ENCODE data around the gene SRBD1. TPM values are rescaled to one million over a fixed set of nuclear protein-coding genes. Genes with fewer than 3 reads are reported as not detected.

The SRBD1 gene
- total RNA-seq, 1 experiment from 2014 or later = 14.1 TPM

GRCh38 chr2:45598545-45598944 is 12.5 kb downstream of the SRBD1 start:
- no peak for DNase-seq (ENCODE audit: extremely low read depth, low read depth)

GRCh38 chr2:45596761-45597160 is 14.3 kb downstream of the SRBD1 start:
- DNase-seq (ENCODE audit: extremely low read depth, low read depth) = no peak

- DNase-seq (ENCODE audit: extremely low read depth, low read depth) = no peak
These were observed 15.2 kb downstream of the SRBD1 start for GRCh38 chr2:45595721-45596435.

GRCh38 chr2:45591073-45591472 is 20.0 kb downstream of the SRBD1 start:
- DNase-seq (ENCODE audit: extremely low read depth, low read depth) = no peak

- DNase-seq (ENCODE audit: extremely low read depth, low read depth) = no peak
These were observed 22.8 kb downstream of the SRBD1 start for GRCh38 chr2:45588158-45588829.

- DNase-seq (ENCODE audit: extremely low read depth, low read depth) = no peak
These were observed 24.5 kb downstream of the SRBD1 start for GRCh38 chr2:45586600-45586999.

GRCh38 chr2:45585267-45585861 is 25.7 kb downstream of the SRBD1 start:
- peak; percentile 56 for DNase-seq (ENCODE audit: extremely low read depth, low read depth)

- no peak for DNase-seq (ENCODE audit: extremely low read depth, low read depth)
These were observed 27.1 kb downstream of the SRBD1 start for GRCh38 chr2:45583977-45584376.

GRCh38 chr2:45582522-45582921 is 28.5 kb downstream of the SRBD1 start:
- no peak for DNase-seq (ENCODE audit: extremely low read depth, low read depth)

- DNase-seq (ENCODE audit: extremely low read depth, low read depth) = peak; percentile 31
These were observed 32.8 kb downstream of the SRBD1 start for GRCh38 chr2:45578056-45578843.

- no peak for DNase-seq (ENCODE audit: extremely low read depth, low read depth)
These were observed 33.6 kb downstream of the SRBD1 start for GRCh38 chr2:45577441-45577840.

- no peak for DNase-seq (ENCODE audit: extremely low read depth, low read depth)
These were observed 35.2 kb downstream of the SRBD1 start for GRCh38 chr2:45575881-45576280.

GRCh38 chr2:45572979-45573378 is 38.1 kb downstream of the SRBD1 start:
- no peak for DNase-seq (ENCODE audit: extremely low read depth, low read depth)

- DNase-seq (ENCODE audit: extremely low read depth, low read depth) = no peak
These were observed 39.1 kb downstream of the SRBD1 start for GRCh38 chr2:45571940-45572339.

- DNase-seq (ENCODE audit: extremely low read depth, low read depth) = no peak
These were observed 40.3 kb downstream of the SRBD1 start for GRCh38 chr2:45570671-45571334.

- DNase-seq (ENCODE audit: extremely low read depth, low read depth) = no peak
These were observed 42.1 kb downstream of the SRBD1 start for GRCh38 chr2:45568935-45569334.

GRCh38 chr2:45567974-45568789 is 42.9 kb downstream of the SRBD1 start:
- no peak for DNase-seq (ENCODE audit: extremely low read depth, low read depth)

GRCh38 chr2:45567288-45567963 is 43.6 kb downstream of the SRBD1 start:
- DNase-seq (ENCODE audit: extremely low read depth, low read depth) = no peak

GRCh38 chr2:45559436-45559835 is 51.6 kb downstream of the SRBD1 start:
- no peak for DNase-seq (ENCODE audit: extremely low read depth, low read depth)
